SK-N-SH (cell line): ENCODE results near the gene PHOX2A. TPM values are rescaled to one million over a fixed set of nuclear protein-coding genes. Genes with fewer than 3 reads are reported as not detected.

Experiments
- CTCF ChIA-PET: fragments of 300-600, 350-600 bp; formaldehyde crosslinking; extraction: SDS; loops from one replicate; lab custom pipeline; 2021; lab: Yijun Ruan, JAX
- POLR2A ChIA-PET: fragments of 350-600 bp; sonication (Branson Sonifier 250); formaldehyde crosslinking; extraction: SDS; loops from one replicate; lab custom pipeline; 2020; ENCODE audit warnings: antibody characterized with exemption, inconsistent platforms; lab: Yijun Ruan, JAX
- DNase-seq: peaks from one replicate; pipeline ENCODE4 v3.0.0; 2012
- H2AFZ ChIP-seq: fragments of 200-600 bp; sonication (generic); 2 replicates; pipeline ENCODE4 v1.8.1; 2016; ENCODE audit warnings: antibody characterized with exemption, mild to moderate bottlenecking, low read depth
- H3F3A ChIP-seq: fragments of 200-600 bp; sonication (generic); replicated peaks from 2 replicates; pipeline ENCODE3; 2016; ENCODE audit warnings: antibody characterized with exemption, mild to moderate bottlenecking; ENCODE audit not compliant: insufficient read depth
- H3K27ac ChIP-seq, 2 experiments: fragments of 200-500 bp in 1 of 2; fragments of 200-600 bp in 1 of 2; sonication (Bioruptor generic) in 1 of 2; sonication (generic), shearing (Covaris generic) in 1 of 2; 2 replicates each; pipeline versions ENCODE4 v1.5.1 to v1.6.1; 2014 to 2016; ENCODE audit warnings: low read depth in 2 of 2, inconsistent platforms in 1 of 2, low read length in 1 of 2, mild to moderate bottlenecking in 1 of 2, mixed read lengths in 1 of 2
- H3K27me3 ChIP-seq: fragments of 200-600 bp; sonication (generic), shearing (Covaris generic); 2 replicates; pipeline ENCODE4 v1.6.1; 2016; ENCODE audit warnings: mixed run types; ENCODE audit not compliant: insufficient read depth
- H3K36me3 ChIP-seq, 2 experiments: fragments of 200-500 bp in 1 of 2; fragments of 200-600 bp in 1 of 2; sonication (Bioruptor generic) in 1 of 2; sonication (generic) in 1 of 2; replicated peaks in 1 of 2; 2 replicates each; pipeline versions ENCODE3 to v1.5.1; 2014 to 2016; ENCODE audit warnings: low read length in 1 of 2, mild to moderate bottlenecking in 1 of 2; ENCODE audit not compliant: insufficient read depth in 2 of 2, control insufficient read depth in 1 of 2
- H3K4me1 ChIP-seq, 2 experiments: fragments of 200-500 bp in 1 of 2; fragments of 200-600 bp in 1 of 2; sonication (Bioruptor generic) in 1 of 2; sonication (generic), shearing (Covaris generic) in 1 of 2; 2 replicates each; pipeline versions ENCODE4 v1.5.1 to v1.6.1; 2014 to 2016; ENCODE audit warnings: low read depth in 1 of 2, low read length in 1 of 2, mixed run types in 1 of 2; ENCODE audit not compliant: insufficient read depth in 2 of 2, control insufficient read depth in 1 of 2
- H3K4me2 ChIP-seq: fragments of 200-600 bp; sonication (generic), shearing (Covaris generic); 2 replicates; pipeline ENCODE4 v1.6.1; 2017; ENCODE audit warnings: mixed run types
- H3K4me3 ChIP-seq, 2 experiments: fragments of 200-500 bp in 1 of 2; fragments of 200-600 bp in 1 of 2; sonication (Bioruptor generic) in 1 of 2; sonication (generic), shearing (Covaris generic) in 1 of 2; 2 replicates each; pipeline versions ENCODE4 v1.5.1 to v1.8.1; 2014 to 2016; ENCODE audit warnings: low read depth in 2 of 2, inconsistent platforms in 1 of 2, low read length in 1 of 2, mild to moderate bottlenecking in 1 of 2, mixed read lengths in 1 of 2, moderate library complexity in 1 of 2
- H3K79me2 ChIP-seq: fragments of 200-600 bp; sonication (generic); 2 replicates; pipeline ENCODE4 v1.8.1; 2017; ENCODE audit warnings: mild to moderate bottlenecking; ENCODE audit not compliant: insufficient read depth
- H3K9ac ChIP-seq: fragments of 200-600 bp; sonication (generic); 2 replicates; pipeline ENCODE4 v1.6.1; 2017; ENCODE audit warnings: mixed run types
- H3K9me2 ChIP-seq: fragments of 200-600 bp; sonication (generic); 2 replicates; pipeline ENCODE4 v1.6.1; 2017; ENCODE audit warnings: mixed run types
- H3K9me3 ChIP-seq: fragments of 200-600 bp; sonication (generic); 2 replicates; pipeline ENCODE4 v1.6.1; 2017; ENCODE audit warnings: mixed run types, mild to moderate bottlenecking, moderate library complexity
- H4K20me1 ChIP-seq: fragments of 200-600 bp; sonication (generic); 2 replicates; pipeline ENCODE4 v1.6.1; 2017; ENCODE audit warnings: mild to moderate bottlenecking, mixed run types; ENCODE audit not compliant: insufficient read depth
- CHD2 ChIP-seq: fragments of 150-350 bp; IDR thresholded peaks from 2 replicates; pipeline ENCODE4 v1.6.1; 2018; ENCODE audit warnings: low read length; ENCODE audit not compliant: partially characterized antibody
- EP300 ChIP-seq, 2 experiments: IDR thresholded peaks; 2 replicates each; pipeline versions ENCODE4 v1.4.0 to v1.6.1; 2012; ENCODE audit warnings: borderline replicate concordance in 1 of 2, low read depth in 1 of 2, low read length in 1 of 2
- FOXJ3 ChIP-seq: sonication (generic); formaldehyde crosslinking; IDR thresholded peaks from 2 replicates; pipeline ENCODE4 v1.5.1; 2020; ENCODE audit warnings: mild to moderate bottlenecking, missing genetic modification reagents
- FOXM1 ChIP-seq: IDR thresholded peaks from 2 replicates; pipeline ENCODE4 v1.4.0; 2012; ENCODE audit warnings: low read depth, mild to moderate bottlenecking
- GATA2 ChIP-seq: sonication (generic); formaldehyde crosslinking; IDR thresholded peaks from 2 replicates; pipeline ENCODE4 v1.5.0; 2020; ENCODE audit warnings: mild to moderate bottlenecking, missing genetic modification reagents
- JUND ChIP-seq: IDR thresholded peaks from 2 replicates; pipeline ENCODE4 v1.4.0; 2012
- MEF2A ChIP-seq: IDR thresholded peaks from 2 replicates; pipeline ENCODE4 v1.4.0; 2012; ENCODE audit warnings: low read depth, borderline replicate concordance
- MXI1 ChIP-seq: IDR thresholded peaks from 2 replicates; pipeline ENCODE4 v1.6.1; 2012; ENCODE audit warnings: mild to moderate bottlenecking, low read depth, low read length, improper control_type of control experiment
- POLR2AphosphoS5 ChIP-seq: IDR thresholded peaks from 2 replicates; pipeline ENCODE4 v1.6.1; 2012; ENCODE audit warnings: low read depth, low read length
- RCOR1 ChIP-seq: fragments of 150-350 bp; IDR thresholded peaks from 2 replicates; pipeline ENCODE4 v1.6.1; 2017; ENCODE audit warnings: antibody characterized with exemption, low read length
- SIN3A ChIP-seq: IDR thresholded peaks from 2 replicates; pipeline ENCODE4 v1.6.1; 2012; ENCODE audit warnings: low read depth, mild to moderate bottlenecking, low read length, moderate library complexity, borderline replicate concordance
- SMC3 ChIP-seq: IDR thresholded peaks from 2 replicates; pipeline ENCODE4 v1.6.1; 2012; ENCODE audit warnings: low read depth, low read length, improper control_type of control experiment
- TCF12 ChIP-seq: IDR thresholded peaks from 2 replicates; pipeline ENCODE4 v1.4.0; 2012
- WGBS: methylation state at CpG from one replicate; pipeline ENCODE4 v1.1.6; 2017; ENCODE audit warnings: low lambda C conversion rate; 5-methylcytosine and 5-hydroxymethylcytosine counted together
- polyA plus RNA-seq, 3 experiments: library from polyadenylated mRNA; depleted of rRNA; stranded (reverse); fragments of >200 nt; gene quantifications; 2 replicates each; pipeline ENCODE4 v1.2.3, GENCODE V29; 2012
- TF ChIP-seq, protein P1 (sequence below): IDR thresholded peaks from 2 replicates; pipeline ENCODE4 v1.4.0; 2012; ENCODE audit warnings: low read depth
- TF ChIP-seq, protein P2 (sequence below): IDR thresholded peaks from 2 replicates; pipeline ENCODE4 v1.4.0; 2012; ENCODE audit warnings: low read depth, borderline replicate concordance
- TF ChIP-seq, protein P3 (sequence below): fragments of 150-350 bp; IDR thresholded peaks from 2 replicates; pipeline ENCODE4 v1.6.1; 2017; ENCODE audit warnings: antibody characterized with exemption, low read length, low read depth, borderline replicate concordance
- TF ChIP-seq, protein P4 (sequence below): fragments of 150-350 bp; IDR thresholded peaks from 2 replicates; pipeline ENCODE4 v1.6.1; 2016; ENCODE audit warnings: mild to moderate bottlenecking, low read depth, low read length
- TF ChIP-seq, protein P5 (sequence below): fragments of 200-600 bp; sonication (generic); IDR thresholded peaks from 2 replicates; pipeline ENCODE4 v1.6.1; 2017; ENCODE audit warnings: antibody characterized with exemption, mild to moderate bottlenecking, moderate library complexity
- TF ChIP-seq, protein P6 (sequence below): IDR thresholded peaks from 2 replicates; pipeline ENCODE4 v1.6.1; 2012; ENCODE audit warnings: mild to moderate bottlenecking, low read depth, low read length, moderate library complexity

The PHOX2A gene
- polyA plus RNA-seq, 1 of the 3 experiments (the other 2 are of a cell fraction), result 75.6 TPM

DNA sequence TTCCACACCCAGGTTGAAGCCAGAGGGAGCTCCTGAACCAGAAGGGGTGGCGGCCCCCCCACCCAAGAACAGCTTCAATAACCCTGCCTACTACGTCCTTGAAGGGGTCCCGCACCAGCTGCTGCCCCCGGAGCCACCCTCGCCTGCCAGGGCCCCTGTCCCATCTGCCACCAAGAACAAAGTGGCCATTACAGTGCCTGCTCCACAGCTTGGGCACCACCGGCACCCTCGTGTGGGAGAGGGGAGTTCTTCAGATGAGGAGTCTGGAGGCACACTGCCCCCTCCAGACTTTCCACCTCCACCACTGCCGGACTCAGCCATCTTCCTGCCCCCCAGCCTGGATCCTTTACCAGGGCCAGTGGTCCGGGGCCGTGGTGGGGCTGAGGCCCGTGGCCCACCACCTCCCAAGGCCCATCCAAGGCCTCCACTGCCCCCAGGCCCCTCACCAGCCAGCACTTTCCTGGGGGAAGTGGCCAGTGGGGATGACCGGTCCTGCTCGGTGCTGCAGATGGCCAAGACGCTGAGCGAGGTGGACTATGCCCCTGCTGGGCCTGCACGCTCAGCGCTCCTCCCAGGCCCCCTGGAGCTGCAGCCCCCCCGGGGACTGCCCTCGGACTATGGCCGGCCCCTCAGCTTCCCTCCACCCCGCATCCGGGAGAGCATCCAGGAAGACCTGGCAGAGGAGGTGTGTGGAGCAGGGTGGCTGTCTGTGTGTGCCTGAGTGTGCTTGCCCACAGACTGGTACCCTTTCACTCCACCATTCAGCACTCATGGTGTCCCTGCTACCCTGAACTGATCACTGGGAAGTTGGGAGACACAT, 6.7 kb downstream of the PHOX2A start:
- Histone ChIP-seq H2AFZ (no peak overlapping the region), H3K4me1 (peaks cover 17 to 27% of the 10 kb centered on the region in 2 experiments; a peak in 2 of 4 replicates), H3F3A (peaks cover 60% of the 10 kb centered on the region), H3K27me3 (no peaks in the 10 kb centered on the region), H3K36me3 (peaks cover 25 to 55% of the 10 kb centered on the region in 2 experiments), H3K27ac (peak overlapping the region; percentile 64 to 90; a peak in 3 of 4 replicates), H3K9ac (no peak overlapping the region), H4K20me1 (peaks cover 11% of the 10 kb centered on the region; the same call in 1 of the 2 replicates), H3K9me2 (no peaks in the 10 kb centered on the region), H3K9me3 (no peaks in the 10 kb centered on the region), H3K79me2 (peaks cover 12% of the 10 kb centered on the region), H3K4me2 (no peak overlapping the region), H3K4me3 (no peak overlapping the region; a peak in 1 of 4 replicates)
- DNase-seq, result peak; percentile 74
- 60% methylated on average over 7 of the region's 22 CpGs for WGBS
- TF ChIP-seq SMC3, result peak; percentile 10; the same call in 1 of the 2 replicates
- TF ChIP-seq FOXJ3 (CRISPR knock-in tag), result peak; percentile 16; the same call in 1 of the 2 replicates
- TF ChIP-seq MXI1, result no peak
- 0 out of 2 replicates have a peak, but pooled peaks have one; percentile 30 for TF ChIP-seq SIN3A
- TF ChIP-seq POLR2AphosphoS5, result peak; percentile 16
- TF ChIP-seq, protein P1, sequence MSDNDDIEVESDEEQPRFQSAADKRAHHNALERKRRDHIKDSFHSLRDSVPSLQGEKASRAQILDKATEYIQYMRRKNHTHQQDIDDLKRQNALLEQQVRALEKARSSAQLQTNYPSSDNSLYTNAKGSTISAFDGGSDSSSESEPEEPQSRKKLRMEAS, result no peak
- TF ChIP-seq CHD2, result peak; percentile 73
- TF ChIP-seq, protein P2, sequence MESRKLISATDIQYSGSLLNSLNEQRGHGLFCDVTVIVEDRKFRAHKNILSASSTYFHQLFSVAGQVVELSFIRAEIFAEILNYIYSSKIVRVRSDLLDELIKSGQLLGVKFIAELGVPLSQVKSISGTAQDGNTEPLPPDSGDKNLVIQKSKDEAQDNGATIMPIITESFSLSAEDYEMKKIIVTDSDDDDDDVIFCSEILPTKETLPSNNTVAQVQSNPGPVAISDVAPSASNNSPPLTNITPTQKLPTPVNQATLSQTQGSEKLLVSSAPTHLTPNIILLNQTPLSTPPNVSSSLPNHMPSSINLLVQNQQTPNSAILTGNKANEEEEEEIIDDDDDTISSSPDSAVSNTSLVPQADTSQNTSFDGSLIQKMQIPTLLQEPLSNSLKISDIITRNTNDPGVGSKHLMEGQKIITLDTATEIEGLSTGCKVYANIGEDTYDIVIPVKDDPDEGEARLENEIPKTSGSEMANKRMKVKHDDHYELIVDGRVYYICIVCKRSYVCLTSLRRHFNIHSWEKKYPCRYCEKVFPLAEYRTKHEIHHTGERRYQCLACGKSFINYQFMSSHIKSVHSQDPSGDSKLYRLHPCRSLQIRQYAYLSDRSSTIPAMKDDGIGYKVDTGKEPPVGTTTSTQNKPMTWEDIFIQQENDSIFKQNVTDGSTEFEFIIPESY, result no peak
- TF ChIP-seq, protein P3, sequence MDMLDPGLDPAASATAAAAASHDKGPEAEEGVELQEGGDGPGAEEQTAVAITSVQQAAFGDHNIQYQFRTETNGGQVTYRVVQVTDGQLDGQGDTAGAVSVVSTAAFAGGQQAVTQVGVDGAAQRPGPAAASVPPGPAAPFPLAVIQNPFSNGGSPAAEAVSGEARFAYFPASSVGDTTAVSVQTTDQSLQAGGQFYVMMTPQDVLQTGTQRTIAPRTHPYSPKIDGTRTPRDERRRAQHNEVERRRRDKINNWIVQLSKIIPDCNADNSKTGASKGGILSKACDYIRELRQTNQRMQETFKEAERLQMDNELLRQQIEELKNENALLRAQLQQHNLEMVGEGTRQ, result no peak
- TF ChIP-seq FOXM1, result no peak
- TF ChIP-seq, protein P4, sequence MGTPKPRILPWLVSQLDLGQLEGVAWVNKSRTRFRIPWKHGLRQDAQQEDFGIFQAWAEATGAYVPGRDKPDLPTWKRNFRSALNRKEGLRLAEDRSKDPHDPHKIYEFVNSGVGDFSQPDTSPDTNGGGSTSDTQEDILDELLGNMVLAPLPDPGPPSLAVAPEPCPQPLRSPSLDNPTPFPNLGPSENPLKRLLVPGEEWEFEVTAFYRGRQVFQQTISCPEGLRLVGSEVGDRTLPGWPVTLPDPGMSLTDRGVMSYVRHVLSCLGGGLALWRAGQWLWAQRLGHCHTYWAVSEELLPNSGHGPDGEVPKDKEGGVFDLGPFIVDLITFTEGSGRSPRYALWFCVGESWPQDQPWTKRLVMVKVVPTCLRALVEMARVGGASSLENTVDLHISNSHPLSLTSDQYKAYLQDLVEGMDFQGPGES, result no peak
- no peak for TF ChIP-seq EP300 (IDR thresholded peaks at IDR 0.05; ENCODE audit: borderline replicate concordance in 1 of 2, low read depth in 1 of 2, low read length in 1 of 2)
- TF ChIP-seq GATA2 (CRISPR knock-in tag), result no peak
- no peak for TF ChIP-seq TCF12
- TF ChIP-seq, protein P5, sequence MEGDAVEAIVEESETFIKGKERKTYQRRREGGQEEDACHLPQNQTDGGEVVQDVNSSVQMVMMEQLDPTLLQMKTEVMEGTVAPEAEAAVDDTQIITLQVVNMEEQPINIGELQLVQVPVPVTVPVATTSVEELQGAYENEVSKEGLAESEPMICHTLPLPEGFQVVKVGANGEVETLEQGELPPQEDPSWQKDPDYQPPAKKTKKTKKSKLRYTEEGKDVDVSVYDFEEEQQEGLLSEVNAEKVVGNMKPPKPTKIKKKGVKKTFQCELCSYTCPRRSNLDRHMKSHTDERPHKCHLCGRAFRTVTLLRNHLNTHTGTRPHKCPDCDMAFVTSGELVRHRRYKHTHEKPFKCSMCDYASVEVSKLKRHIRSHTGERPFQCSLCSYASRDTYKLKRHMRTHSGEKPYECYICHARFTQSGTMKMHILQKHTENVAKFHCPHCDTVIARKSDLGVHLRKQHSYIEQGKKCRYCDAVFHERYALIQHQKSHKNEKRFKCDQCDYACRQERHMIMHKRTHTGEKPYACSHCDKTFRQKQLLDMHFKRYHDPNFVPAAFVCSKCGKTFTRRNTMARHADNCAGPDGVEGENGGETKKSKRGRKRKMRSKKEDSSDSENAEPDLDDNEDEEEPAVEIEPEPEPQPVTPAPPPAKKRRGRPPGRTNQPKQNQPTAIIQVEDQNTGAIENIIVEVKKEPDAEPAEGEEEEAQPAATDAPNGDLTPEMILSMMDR, result no peak
- TF ChIP-seq, protein P6, sequence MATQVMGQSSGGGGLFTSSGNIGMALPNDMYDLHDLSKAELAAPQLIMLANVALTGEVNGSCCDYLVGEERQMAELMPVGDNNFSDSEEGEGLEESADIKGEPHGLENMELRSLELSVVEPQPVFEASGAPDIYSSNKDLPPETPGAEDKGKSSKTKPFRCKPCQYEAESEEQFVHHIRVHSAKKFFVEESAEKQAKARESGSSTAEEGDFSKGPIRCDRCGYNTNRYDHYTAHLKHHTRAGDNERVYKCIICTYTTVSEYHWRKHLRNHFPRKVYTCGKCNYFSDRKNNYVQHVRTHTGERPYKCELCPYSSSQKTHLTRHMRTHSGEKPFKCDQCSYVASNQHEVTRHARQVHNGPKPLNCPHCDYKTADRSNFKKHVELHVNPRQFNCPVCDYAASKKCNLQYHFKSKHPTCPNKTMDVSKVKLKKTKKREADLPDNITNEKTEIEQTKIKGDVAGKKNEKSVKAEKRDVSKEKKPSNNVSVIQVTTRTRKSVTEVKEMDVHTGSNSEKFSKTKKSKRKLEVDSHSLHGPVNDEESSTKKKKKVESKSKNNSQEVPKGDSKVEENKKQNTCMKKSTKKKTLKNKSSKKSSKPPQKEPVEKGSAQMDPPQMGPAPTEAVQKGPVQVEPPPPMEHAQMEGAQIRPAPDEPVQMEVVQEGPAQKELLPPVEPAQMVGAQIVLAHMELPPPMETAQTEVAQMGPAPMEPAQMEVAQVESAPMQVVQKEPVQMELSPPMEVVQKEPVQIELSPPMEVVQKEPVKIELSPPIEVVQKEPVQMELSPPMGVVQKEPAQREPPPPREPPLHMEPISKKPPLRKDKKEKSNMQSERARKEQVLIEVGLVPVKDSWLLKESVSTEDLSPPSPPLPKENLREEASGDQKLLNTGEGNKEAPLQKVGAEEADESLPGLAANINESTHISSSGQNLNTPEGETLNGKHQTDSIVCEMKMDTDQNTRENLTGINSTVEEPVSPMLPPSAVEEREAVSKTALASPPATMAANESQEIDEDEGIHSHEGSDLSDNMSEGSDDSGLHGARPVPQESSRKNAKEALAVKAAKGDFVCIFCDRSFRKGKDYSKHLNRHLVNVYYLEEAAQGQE, result no peak
- no peak for TF ChIP-seq MEF2A
- 0 out of 2 replicates have a peak, but pooled peaks have one; percentile 6 for TF ChIP-seq RCOR1
- no peak for TF ChIP-seq JUND
- ChIA-PET POLR2A (interaction anchor here (0.9 to 15.5 kb wide), 24 partner anchors 11 to 212 kb away, joined by 3 to 880 read pairs (median 10); partner anchors contain the start of genes ANAPC15, CLPB and INPPL1), CTCF (interaction anchor here (0.6 to 19.7 kb wide), 37 partner anchors 8 to 308 kb away, joined by 3 to 314 read pairs (median 5); partner anchors contain the start of genes CLPB, INPPL1 and RNF121)
